OCI-LY7 (cell line): ENCODE measurements around the gene ZC3HAV1L. TPM values are rescaled to one million over a fixed set of nuclear protein-coding genes. Genes with fewer than 3 reads are reported as not detected.

ENCODE experiments used
- BruUV-seq: library from RNA; stranded (reverse); fragments of 400-500 nt; replicated peaks from 2 replicates; lab custom pipeline; 2021; lab: Mats Ljungman, UMichigan
- CTCF ChIA-PET: fragments of 300-600 bp; sonication (Branson Sonifier 250); formaldehyde crosslinking; loops from one replicate; lab custom pipeline; 2022; ENCODE audit warnings: antibody characterized with exemption; ENCODE audit not compliant: unreplicated experiment; lab: Charles Lee
- POLR2A ChIA-PET: fragments of 300-600 bp; sonication (Branson Sonifier 250); formaldehyde crosslinking; loops from one replicate; lab custom pipeline; 2022; ENCODE audit warnings: antibody characterized with exemption; lab: Charles Lee
- DNase-seq: peaks from one replicate; pipeline ENCODE4 v3.0.0-alpha.2; 2015; ENCODE audit warnings: low spot score
- H2AFZ ChIP-seq: fragments of 200-600 bp; sonication (generic), shearing (Covaris generic); 2 replicates; pipeline ENCODE4 v1.6.1; 2014; ENCODE audit warnings: mild to moderate bottlenecking, antibody characterized with exemption, low read length, moderate library complexity
- H3K27ac ChIP-seq: fragments of 200-600 bp; sonication (generic); 2 replicates; pipeline ENCODE4 v1.5.1; 2014; ENCODE audit warnings: mixed run types, low read depth, mild to moderate bottlenecking, moderate library complexity, low read length, inconsistent platforms; ENCODE audit not compliant: poor library complexity, severe bottlenecking
- H3K36me3 ChIP-seq: fragments of 200-600 bp; sonication (generic); 2 replicates; pipeline ENCODE4 v1.6.1; 2014; ENCODE audit warnings: mild to moderate bottlenecking, antibody characterized with exemption, low read length, moderate library complexity, mixed read lengths; ENCODE audit not compliant: insufficient read depth
- H3K4me1 ChIP-seq: fragments of 200-600 bp; sonication (generic); 2 replicates; pipeline ENCODE4 v1.5.1; 2014; ENCODE audit warnings: mild to moderate bottlenecking, low read length; ENCODE audit not compliant: insufficient read depth, poor library complexity, severe bottlenecking
- H3K4me2 ChIP-seq: fragments of 200-600 bp; sonication (generic); 2 replicates; pipeline ENCODE4 v1.6.1; 2014; ENCODE audit warnings: mild to moderate bottlenecking, low read length
- H3K4me3 ChIP-seq: fragments of 200-600 bp; sonication (generic); 2 replicates; pipeline ENCODE4 v1.5.1; 2014; ENCODE audit warnings: mild to moderate bottlenecking, low read depth, low read length; ENCODE audit not compliant: poor library complexity, severe bottlenecking
- H3K79me2 ChIP-seq: fragments of 200-600 bp; sonication (generic); 2 replicates; pipeline ENCODE4 v1.6.1; 2016; ENCODE audit warnings: low read depth, mild to moderate bottlenecking, low read length, moderate library complexity, mixed read lengths; ENCODE audit not compliant: insufficient read depth
- H3K9me2 ChIP-seq: fragments of 200-600 bp; sonication (generic); 2 replicates; pipeline ENCODE4 v1.6.1; 2016; ENCODE audit warnings: mild to moderate bottlenecking, low read length, mixed read lengths; ENCODE audit not compliant: insufficient read depth
- H3K9me3 ChIP-seq: fragments of 200-600 bp; sonication (generic); 2 replicates; pipeline ENCODE4 v1.6.1; 2014; ENCODE audit warnings: mild to moderate bottlenecking, mixed run types, low read length, mixed read lengths
- H4K20me1 ChIP-seq: fragments of 200-600 bp; sonication (generic); 2 replicates; pipeline ENCODE4 v1.6.1; 2014; ENCODE audit warnings: mild to moderate bottlenecking, antibody characterized with exemption, low read length, moderate library complexity, mixed read lengths; ENCODE audit not compliant: insufficient read depth
- EZH2phosphoT487 ChIP-seq: fragments of 200-600 bp; sonication (generic); IDR thresholded peaks from 2 replicates; pipeline ENCODE4 v1.6.1; 2018; ENCODE audit warnings: low read depth, borderline replicate concordance, mild to moderate bottlenecking, mixed run types, antibody characterized with exemption, low read length, moderate library complexity, mixed read lengths
- intact Hi-C: fragments of 100-400 bp; cut with micrococcal nuclease; formaldehyde crosslinking; loops from one replicate; pipeline ENCODE4 v1.10.0; 2022; ENCODE audit not compliant: unreplicated experiment
- total RNA-seq, 2 experiments: library from RNA; depleted of rRNA in 1 of 2; stranded (reverse); fragments of >200 nt in 1 of 2; shearing (Covaris generic) in 1 of 2; gene quantifications; 2 replicates each; pipeline ENCODE4 v1.2.3, GENCODE V29; 2014 to 2022
- TF ChIP-seq, protein P1 (sequence below): fragments of 200-600 bp; sonication (generic); conservative IDR thresholded peaks from 2 replicates; pipeline ENCODE4 v1.5.1; 2014; ENCODE audit warnings: mild to moderate bottlenecking, antibody characterized with exemption, low read length, moderate library complexity, mixed read lengths

The ZC3HAV1L gene
- total RNA-seq, 2 experiments from 2014 or later = not detected

DNA sequence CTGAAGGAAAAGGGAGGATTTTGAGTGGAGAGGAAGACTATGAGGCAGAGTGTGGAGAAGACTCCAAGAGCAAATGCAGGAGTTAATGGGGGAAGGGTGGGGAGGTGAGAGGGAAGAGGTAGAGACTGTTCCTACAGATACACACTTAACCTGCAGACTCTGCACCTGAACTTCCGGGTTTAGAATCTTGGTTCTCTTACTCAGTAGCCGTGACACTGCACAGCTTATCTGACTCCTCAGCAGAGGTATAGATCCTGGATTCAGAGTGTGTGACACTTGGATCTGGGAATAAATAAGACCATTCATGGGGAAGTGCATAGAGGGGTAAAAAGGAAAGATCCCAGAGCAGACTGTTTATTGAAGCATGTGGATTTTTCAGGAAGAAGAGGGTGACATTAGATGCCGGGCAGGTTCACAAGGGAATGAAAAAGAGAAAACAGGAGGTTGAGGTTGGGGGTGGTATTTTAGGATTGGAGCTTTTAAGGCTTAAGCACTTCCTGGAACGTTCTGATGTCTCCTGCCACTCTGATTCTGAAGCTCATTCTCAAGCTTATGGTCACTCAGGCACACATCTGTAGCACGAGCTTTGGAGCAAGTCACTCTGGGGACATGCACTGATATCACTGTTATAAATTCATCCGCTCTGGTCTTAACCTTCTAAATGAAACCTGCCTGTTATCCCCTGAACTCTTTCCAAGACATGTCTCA is 5.7 kb upstream of the ZC3HAV1L start:
- DNase-seq = no peak
- Histone ChIP-seq H4K20me1 (no peaks in the 10 kb centered on the region), H3K4me2 (no peak overlapping the region), H2AFZ (no peak overlapping the region), H3K9me2 (no peaks in the 10 kb centered on the region), H3K36me3 (peaks cover 32% of the 10 kb centered on the region), H3K4me3 (no peak overlapping the region), H3K4me1 (no peaks in the 10 kb centered on the region), H3K79me2 (no peaks in the 10 kb centered on the region), H3K27ac (no peak overlapping the region), H3K9me3 (no peaks in the 10 kb centered on the region)
- intact Hi-C loops = no loop called here
- TF ChIP-seq EZH2phosphoT487 = no peak
- TF ChIP-seq, protein P1, sequence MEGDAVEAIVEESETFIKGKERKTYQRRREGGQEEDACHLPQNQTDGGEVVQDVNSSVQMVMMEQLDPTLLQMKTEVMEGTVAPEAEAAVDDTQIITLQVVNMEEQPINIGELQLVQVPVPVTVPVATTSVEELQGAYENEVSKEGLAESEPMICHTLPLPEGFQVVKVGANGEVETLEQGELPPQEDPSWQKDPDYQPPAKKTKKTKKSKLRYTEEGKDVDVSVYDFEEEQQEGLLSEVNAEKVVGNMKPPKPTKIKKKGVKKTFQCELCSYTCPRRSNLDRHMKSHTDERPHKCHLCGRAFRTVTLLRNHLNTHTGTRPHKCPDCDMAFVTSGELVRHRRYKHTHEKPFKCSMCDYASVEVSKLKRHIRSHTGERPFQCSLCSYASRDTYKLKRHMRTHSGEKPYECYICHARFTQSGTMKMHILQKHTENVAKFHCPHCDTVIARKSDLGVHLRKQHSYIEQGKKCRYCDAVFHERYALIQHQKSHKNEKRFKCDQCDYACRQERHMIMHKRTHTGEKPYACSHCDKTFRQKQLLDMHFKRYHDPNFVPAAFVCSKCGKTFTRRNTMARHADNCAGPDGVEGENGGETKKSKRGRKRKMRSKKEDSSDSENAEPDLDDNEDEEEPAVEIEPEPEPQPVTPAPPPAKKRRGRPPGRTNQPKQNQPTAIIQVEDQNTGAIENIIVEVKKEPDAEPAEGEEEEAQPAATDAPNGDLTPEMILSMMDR = no peak
- ChIA-PET CTCF (no interaction called here), POLR2A (interaction anchor here (0.5 kb wide), 1 partner anchor 1463 kb away, joined by 4 read pairs; no protein-coding TSS in a partner anchor)
- BruUV-seq = no TSS peak

DNA sequence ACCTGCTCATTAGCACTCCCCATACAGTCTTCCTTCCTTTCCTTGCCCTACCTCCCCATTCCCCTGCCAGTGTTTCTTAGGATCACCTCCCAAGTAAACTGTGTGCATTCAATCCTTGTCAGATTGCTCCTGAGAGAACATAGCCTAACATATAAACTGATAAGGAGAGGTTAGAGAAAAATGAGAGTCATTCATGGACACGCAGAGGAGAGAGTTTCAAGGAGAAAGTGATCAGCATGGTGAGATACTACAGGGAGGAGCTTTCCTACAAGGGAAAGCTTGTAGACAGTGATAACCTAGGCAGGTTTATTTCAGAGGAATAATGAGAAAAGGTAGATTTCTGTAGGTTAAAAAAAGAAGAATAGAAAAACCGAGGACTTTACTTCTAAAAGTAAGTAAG is 2.8 kb upstream of the ZC3HAV1L start:
- Histone ChIP-seq H3K9me2 (no peaks in the 10 kb centered on the region), H3K4me3 (no peak overlapping the region), H4K20me1 (no peaks in the 10 kb centered on the region), H3K27ac (no peak overlapping the region), H3K4me2 (no peak overlapping the region), H2AFZ (no peak overlapping the region), H3K79me2 (no peaks in the 10 kb centered on the region), H3K9me3 (no peaks in the 10 kb centered on the region), H3K4me1 (no peaks in the 10 kb centered on the region), H3K36me3 (peaks cover 5% of the 10 kb centered on the region)
- BruUV-seq = no TSS peak
- DNase-seq = no peak
- intact Hi-C loops = no loop called here
- TF ChIP-seq, protein P1 = no peak
- TF ChIP-seq EZH2phosphoT487 = no peak
- ChIA-PET CTCF (no interaction called here), POLR2A (no interaction called here)

DNA sequence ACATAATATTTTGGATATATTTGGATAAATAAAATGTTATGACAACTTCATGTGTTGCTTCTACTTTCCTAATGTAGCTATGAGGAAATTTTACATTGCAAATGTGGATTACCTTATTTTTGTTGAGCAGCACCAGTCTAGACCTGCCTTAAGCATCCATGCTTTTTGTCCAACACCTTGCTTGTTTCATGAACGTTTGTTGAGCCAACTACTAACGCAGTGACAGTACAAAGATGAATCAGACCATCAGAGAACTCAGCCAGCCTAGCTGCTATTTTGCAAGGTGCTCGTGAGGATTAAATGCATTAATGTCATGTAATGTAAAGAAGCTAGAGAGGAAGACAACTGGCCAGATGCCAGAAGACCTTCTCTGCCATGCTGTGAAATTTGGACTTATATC is 1.1 kb upstream of the ZC3HAV1L start:
- TF ChIP-seq, protein P1 = no peak
- TF ChIP-seq EZH2phosphoT487 = no peak
- H3K36me3 ChIP-seq = no peaks in the 10 kb centered on the region
- POLR2A ChIA-PET = interaction anchor here (0.5 to 0.9 kb wide), 3 partner anchors 13 to 49 kb away, joined by 3 read pairs; no protein-coding TSS in a partner anchor
- H3K79me2 ChIP-seq = no peaks in the 10 kb centered on the region
- H3K4me2 ChIP-seq = no peak overlapping the region
- BruUV-seq = no TSS peak
- no peaks in the 10 kb centered on the region for H4K20me1 ChIP-seq
- H2AFZ ChIP-seq = no peak overlapping the region
- H3K27ac ChIP-seq = no peak overlapping the region
- H3K9me2 ChIP-seq = no peaks in the 10 kb centered on the region
- no peaks in the 10 kb centered on the region for H3K4me1 ChIP-seq
- H3K4me3 ChIP-seq = no peak overlapping the region
- CTCF ChIA-PET = no interaction called here
- intact Hi-C loops = no loop called here
- no peak for DNase-seq
- H3K9me3 ChIP-seq = no peaks in the 10 kb centered on the region
